H9 (cell line): Measurements from ENCODE around the gene ITGBL1. TPM values are rescaled to one million over a fixed set of nuclear protein-coding genes. Genes with fewer than 3 reads are reported as not detected.

ENCODE experiments used
- DNase-seq: peaks from one replicate; pipeline ENCODE4 v3.0.0-alpha.2; 2017
- H2AFZ ChIP-seq: one replicate; pipeline ENCODE4 v1.6.1; 2013; ENCODE audit warnings: mild to moderate bottlenecking, low read length, control low read depth, moderate library complexity
- H2AK5ac ChIP-seq: 2 replicates; pipeline ENCODE4 v1.6.1; 2013; ENCODE audit warnings: low read length, control low read depth, mixed read lengths; ENCODE audit not compliant: insufficient read length
- H2BK120ac ChIP-seq: one replicate; pipeline ENCODE4 v1.6.1; 2013; ENCODE audit warnings: low read depth, mild to moderate bottlenecking, low read length, control low read depth, inconsistent platforms; ENCODE audit not compliant: poor library complexity, severe bottlenecking
- H2BK12ac ChIP-seq: 2 replicates; pipeline ENCODE4 v1.6.1; 2013; ENCODE audit warnings: low read length, control low read depth, mixed read lengths, low read depth; ENCODE audit not compliant: insufficient read length
- H2BK15ac ChIP-seq: 2 replicates; pipeline ENCODE4 v1.6.1; 2013; ENCODE audit warnings: low read depth, low read length, control low read depth
- H2BK20ac ChIP-seq: one replicate; pipeline ENCODE4 v1.6.1; 2013; ENCODE audit warnings: low read depth, mild to moderate bottlenecking, low read length, control low read depth, inconsistent platforms; ENCODE audit not compliant: poor library complexity, severe bottlenecking
- H2BK5ac ChIP-seq: 2 replicates; pipeline ENCODE4 v1.6.1; 2013; ENCODE audit warnings: low read length, control low read depth, mixed read lengths; ENCODE audit not compliant: insufficient read length
- H3K14ac ChIP-seq: 2 replicates; pipeline ENCODE4 v1.6.1; 2013; ENCODE audit warnings: low read length, control low read depth; ENCODE audit not compliant: insufficient read depth
- H3K18ac ChIP-seq: 2 replicates; pipeline ENCODE4 v1.6.1; 2013; ENCODE audit warnings: low read depth, mild to moderate bottlenecking, mixed read lengths, low read length, control low read depth; ENCODE audit not compliant: insufficient read length
- H3K23ac ChIP-seq: 2 replicates; pipeline ENCODE4 v1.6.1; 2013; ENCODE audit warnings: low read length, control low read depth, mixed read lengths, low read depth; ENCODE audit not compliant: insufficient read length
- H3K23me2 ChIP-seq: 2 replicates; pipeline ENCODE4 v1.6.1; 2013; ENCODE audit warnings: low read depth, mild to moderate bottlenecking, mixed read lengths, low read length, control low read depth; ENCODE audit not compliant: insufficient read length, poor library complexity, severe bottlenecking
- H3K27ac ChIP-seq: 2 replicates; pipeline ENCODE4 v1.5.1; 2013; ENCODE audit warnings: low read length, control low read depth, mixed read lengths, low read depth; ENCODE audit not compliant: insufficient read length
- H3K27me3 ChIP-seq: 2 replicates; pipeline ENCODE4 v1.6.1; 2013; ENCODE audit warnings: low read length, control low read depth, inconsistent platforms; ENCODE audit not compliant: insufficient read depth
- H3K4ac ChIP-seq: 2 replicates; pipeline ENCODE4 v1.6.1; 2013; ENCODE audit warnings: low read depth, mild to moderate bottlenecking, control low read depth, inconsistent platforms, low read length, moderate library complexity
- H3K4me1 ChIP-seq: 2 replicates; pipeline ENCODE4 v1.6.1; 2013; ENCODE audit warnings: low read length, control low read depth, inconsistent platforms; ENCODE audit not compliant: insufficient read depth
- H3K4me2 ChIP-seq: 2 replicates; pipeline ENCODE4 v1.6.1; 2013; ENCODE audit warnings: low read length, control low read depth, mixed read lengths; ENCODE audit not compliant: insufficient read length, insufficient read depth
- H3K56ac ChIP-seq: 2 replicates; pipeline ENCODE4 v1.6.1; 2013; ENCODE audit warnings: low read depth, mild to moderate bottlenecking, mixed read lengths, low read length, control low read depth; ENCODE audit not compliant: insufficient read length
- H3K79me1 ChIP-seq: 2 replicates; pipeline ENCODE4 v1.6.1; 2013; ENCODE audit warnings: low read depth, mild to moderate bottlenecking, moderate library complexity, low read length, control low read depth, inconsistent platforms; ENCODE audit not compliant: insufficient read depth, poor library complexity, severe bottlenecking
- H3K79me2 ChIP-seq: 2 replicates; pipeline ENCODE4 v1.6.1; 2013; ENCODE audit warnings: low read length, control low read depth, inconsistent platforms; ENCODE audit not compliant: insufficient read depth
- H3K9ac ChIP-seq: 2 replicates; pipeline ENCODE4 v1.6.1; 2013; ENCODE audit warnings: low read length, control low read depth, mixed read lengths; ENCODE audit not compliant: insufficient read length; ENCODE audit errors: extremely low read depth
- H3K9me3 ChIP-seq: one replicate; pipeline ENCODE4 v1.6.1; 2013; ENCODE audit warnings: low read depth, low read length, inconsistent platforms; ENCODE audit not compliant: control insufficient read depth
- H3T11ph ChIP-seq: one replicate; pipeline ENCODE4 v1.6.1; 2013; ENCODE audit warnings: mild to moderate bottlenecking, low read length, control low read depth, inconsistent platforms
- H4K20me1 ChIP-seq: one replicate; pipeline ENCODE4 v1.6.1; 2013; ENCODE audit not compliant: control insufficient read depth, insufficient read length, insufficient read depth
- H4K5ac ChIP-seq: 2 replicates; pipeline ENCODE4 v1.6.1; 2013; ENCODE audit warnings: low read depth, mild to moderate bottlenecking, mixed read lengths, low read length, control low read depth; ENCODE audit not compliant: insufficient read length
- H4K8ac ChIP-seq: replicated peaks from 2 replicates; pipeline ENCODE4 v1.6.1; 2013; ENCODE audit warnings: low read length, control low read depth, mixed read lengths, low read depth; ENCODE audit not compliant: insufficient read length
- H4K91ac ChIP-seq: 2 replicates; pipeline ENCODE4 v1.6.1; 2013; ENCODE audit warnings: low read depth, mild to moderate bottlenecking, moderate library complexity, mixed read lengths, low read length, control low read depth; ENCODE audit not compliant: insufficient read length
- H3K27ac Mint-ChIP-seq, 3 experiments: 2 replicates in 2 of 3; 3 replicates in 1 of 3; pipeline ENCODE4 v1.8.0; 2020 to 2021; ENCODE audit warnings: mixed read lengths in 3 of 3, mild to moderate bottlenecking in 1 of 3, moderate library complexity in 1 of 3
- H3K27me3 Mint-ChIP-seq: 2 replicates; pipeline ENCODE4 v1.8.0; 2021; ENCODE audit warnings: low read depth, mild to moderate bottlenecking, moderate library complexity, mixed read lengths
- H3K36me3 Mint-ChIP-seq, 3 experiments: 2 replicates in 2 of 3; 3 replicates in 1 of 3; pipeline ENCODE4 v1.8.0; 2020 to 2021; ENCODE audit warnings: low read depth in 3 of 3, mixed read lengths in 3 of 3; ENCODE audit not compliant: insufficient read depth in 1 of 3
- H3K4me1 Mint-ChIP-seq, 2 experiments: 2 replicates each; pipeline ENCODE4 v1.8.0; 2020; ENCODE audit warnings: mixed read lengths in 2 of 2
- H3K4me3 Mint-ChIP-seq, 2 experiments: 2 replicates in 1 of 2; 3 replicates in 1 of 2; pipeline ENCODE4 v1.8.0; 2020 to 2021; ENCODE audit warnings: mild to moderate bottlenecking in 2 of 2, mixed read lengths in 2 of 2, moderate library complexity in 1 of 2
- H3K9me3 Mint-ChIP-seq, 2 experiments: 2 replicates in 1 of 2; 3 replicates in 1 of 2; pipeline ENCODE4 v1.8.0; 2020; ENCODE audit warnings: mild to moderate bottlenecking in 2 of 2, mixed read lengths in 2 of 2, moderate library complexity in 1 of 2
- CTCF ChIP-seq: fragments of 200-600 bp; sonication (generic); conservative IDR thresholded peaks from 3 replicates; pipeline ENCODE4 v1.8.0; 2021; ENCODE audit warnings: antibody characterized with exemption, mild to moderate bottlenecking
- whole genome bisulfite sequencing: extraction: QIAGEN DNeasy Blood & Tissue Kit; methylation state at CpG from one replicate; pipeline ENCODE4 v1.1.7; 2013; ENCODE audit warnings: missing lambda C conversion rate, low lambda C conversion rate, mixed read lengths; ENCODE audit not compliant: insufficient read length; ENCODE audit errors: extremely low coverage; 5-methylcytosine and 5-hydroxymethylcytosine counted together
- total RNA-seq: library from RNA; stranded (reverse); gene quantifications from 2 replicates; pipeline ENCODE4 v1.2.1, GENCODE V29; 2021

Gene ITGBL1
- total RNA-seq, 1 experiment from 2014 or later = not detected

GRCh38 chr13:101552286-101552685 is 99.8 kb downstream of the ITGBL1 start:
- Histone ChIP-seq H2BK12ac (no peak overlapping the region), H3T11ph (no peak overlapping the region), H2BK15ac (no peak overlapping the region), H4K5ac (no peak overlapping the region), H2BK20ac (no peak overlapping the region), H3K4me1 (no peaks in the 10 kb centered on the region), H3K23ac (no peak overlapping the region), H2AFZ (no peak overlapping the region), H3K27me3 (no peaks in the 10 kb centered on the region), H3K79me1 (no peaks in the 10 kb centered on the region), H3K4ac (no peak overlapping the region), H3K9me3 (no peaks in the 10 kb centered on the region), H4K91ac (no peak overlapping the region), H3K23me2 (no peaks in the 10 kb centered on the region), H3K14ac (no peak overlapping the region), H3K4me2 (no peak overlapping the region), H2BK5ac (no peak overlapping the region), H2AK5ac (no peak overlapping the region), H2BK120ac (no peak overlapping the region), H4K20me1 (no peaks in the 10 kb centered on the region), H3K79me2 (no peaks in the 10 kb centered on the region), H3K18ac (no peak overlapping the region), H3K56ac (no peak overlapping the region), H3K9ac (no peak overlapping the region), H3K27ac (no peak overlapping the region), H4K8ac (no peak overlapping the region)
- WGBS = no CpG with 5 or more reads among the region's 1 CpG
- no peak for DNase-seq
- Mint-ChIP-seq H3K4me1 (no peaks in the 10 kb centered on the region), H3K4me3 (no peak overlapping the region), H3K27me3 (no peaks in the 10 kb centered on the region), H3K36me3 (no peaks in the 10 kb centered on the region), H3K9me3 (no peaks in the 10 kb centered on the region), H3K27ac (no peak overlapping the region)
- no peak for TF ChIP-seq CTCF
